Panc1 (cell line): ENCODE measurements around the gene POLR3B. TPM values are rescaled to one million over a fixed set of nuclear protein-coding genes. Genes with fewer than 3 reads are reported as not detected.

Source experiments
- ATAC-seq: fragments of 200-7000 bp; cut with Tn5 transposase; 2 replicates; pipeline ENCODE4 v1.9.1; 2020; ENCODE audit warnings: mild to moderate bottlenecking, moderate library complexity
- BruUV-seq: library from RNA; stranded (reverse); fragments of 400-500 nt; replicated peaks from 2 replicates; lab custom pipeline; 2021; lab: Mats Ljungman, UMichigan
- CTCF ChIA-PET: fragments of 300-600 bp; sonication (Branson Sonifier 250); formaldehyde crosslinking; loops from one replicate; lab custom pipeline; 2022; ENCODE audit warnings: antibody characterized with exemption; lab: Charles Lee
- POLR2A ChIA-PET: fragments of 300-600 bp; sonication (Branson Sonifier 250); formaldehyde crosslinking; loops from one replicate; lab custom pipeline; 2022; ENCODE audit warnings: antibody characterized with exemption; lab: Charles Lee
- DNase-seq: peaks from one replicate; pipeline ENCODE4 v3.0.0-alpha.2; 2010; ENCODE audit warnings: low read depth, low spot score
- H3K27ac ChIP-seq: 2 replicates; pipeline ENCODE4 v1.5.1; 2011; ENCODE audit warnings: mild to moderate bottlenecking, low read length, inconsistent platforms
- H3K27me3 ChIP-seq: fragments of 200-500 bp; sonication (Bioruptor generic); 2 replicates; pipeline ENCODE4 v1.6.0; 2014; ENCODE audit warnings: low read length, inconsistent platforms; ENCODE audit not compliant: control insufficient read depth, insufficient read depth
- H3K36me3 ChIP-seq: fragments of 200-500 bp; sonication (Bioruptor generic); 2 replicates; pipeline ENCODE4 v1.5.1; 2014; ENCODE audit warnings: inconsistent platforms, mild to moderate bottlenecking, low read length, moderate library complexity; ENCODE audit not compliant: control insufficient read depth, insufficient read depth
- H3K4me1 ChIP-seq: 2 replicates; pipeline ENCODE4 v1.5.1; 2011; ENCODE audit warnings: inconsistent platforms, mild to moderate bottlenecking, low read length, moderate library complexity; ENCODE audit not compliant: control insufficient read depth, insufficient read depth
- H3K4me3 ChIP-seq, 2 experiments: 2 replicates each; pipeline ENCODE4 v1.5.1; 2011 to 2012; ENCODE audit warnings: low read depth in 2 of 2, low read length in 2 of 2, mild to moderate bottlenecking in 2 of 2, inconsistent platforms in 1 of 2, moderate library complexity in 1 of 2
- H3K9me3 ChIP-seq: fragments of 200-500 bp; sonication (Bioruptor generic); 2 replicates; pipeline ENCODE4 v1.5.1; 2014; ENCODE audit warnings: low read depth, mild to moderate bottlenecking, inconsistent platforms, low read length, moderate library complexity; ENCODE audit not compliant: control insufficient read depth, insufficient read depth
- POLR2AphosphoS5 ChIP-seq: IDR thresholded peaks from 2 replicates; pipeline ENCODE4 v1.6.1; 2012; ENCODE audit warnings: mild to moderate bottlenecking, low read depth, low read length, moderate library complexity
- SIN3A ChIP-seq: IDR thresholded peaks from 2 replicates; pipeline ENCODE4 v1.6.1; 2012; ENCODE audit warnings: low read depth, mild to moderate bottlenecking, low read length, moderate library complexity, borderline replicate concordance; ENCODE audit not compliant: insufficient read depth
- TCF7L2 ChIP-seq: IDR thresholded peaks from 2 replicates; pipeline ENCODE4 v1.6.1; 2011; ENCODE audit warnings: mild to moderate bottlenecking, low read depth, low read length, inconsistent platforms
- in situ Hi-C: cut with HindIII; loops from 2 replicates; pipeline ENCODE4 v1.10.0; 2016; ENCODE audit warnings: low sequenced_read_pairs, low pct_unique_long_range_greater_than_20kb
- intact Hi-C: fragments of 100-400 bp; cut with micrococcal nuclease; formaldehyde crosslinking; loops from one replicate; pipeline ENCODE4 v1.10.0; 2022; ENCODE audit not compliant: unreplicated experiment
- total RNA-seq: library from RNA; stranded (reverse); gene quantifications from one replicate; pipeline ENCODE4 v1.2.1, GENCODE V29; 2021; ENCODE audit not compliant: unreplicated experiment
- TF ChIP-seq, protein P1 (sequence below): fragments of 450-650 bp; IDR thresholded peaks from 2 replicates; pipeline ENCODE4 v1.5.1; 2017; ENCODE audit warnings: mild to moderate bottlenecking
- TF ChIP-seq, protein P2 (sequence below), 2 experiments: IDR thresholded peaks; 2 replicates each; pipeline ENCODE4 v1.6.1; 2011 to 2012; ENCODE audit warnings: low read depth in 2 of 2, control low read depth in 1 of 2, low read length in 1 of 2, mild to moderate bottlenecking in 1 of 2, moderate library complexity in 1 of 2; ENCODE audit not compliant: insufficient read depth in 1 of 2

The POLR3B gene
- total RNA-seq, 1 experiment from 2014 or later = 8.2 TPM

DNA sequence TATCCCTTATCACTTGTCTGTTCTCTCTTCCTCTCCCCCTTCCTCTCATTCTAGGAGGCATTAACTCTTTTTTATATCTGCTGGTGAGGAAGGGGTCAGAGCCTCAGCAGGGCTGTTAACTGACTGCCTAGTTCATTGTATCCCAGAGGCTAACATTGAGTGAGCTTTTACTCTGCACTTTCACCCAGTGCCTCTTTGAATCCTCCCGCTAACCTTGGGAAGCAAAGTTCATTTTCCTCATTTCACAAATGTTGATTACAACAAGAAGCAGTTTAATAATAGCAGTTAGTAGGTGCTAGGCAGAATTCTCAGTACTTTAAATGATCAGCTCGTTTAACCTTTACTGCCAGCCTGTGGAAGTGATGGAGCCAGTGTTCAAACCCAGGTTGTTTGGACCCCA is 75.5 kb downstream of the POLR3B start:
- intact Hi-C loops (no loop called here), in situ Hi-C loops (no loop called here)
- H3K9me3 ChIP-seq = no peaks in the 10 kb centered on the region

DNA sequence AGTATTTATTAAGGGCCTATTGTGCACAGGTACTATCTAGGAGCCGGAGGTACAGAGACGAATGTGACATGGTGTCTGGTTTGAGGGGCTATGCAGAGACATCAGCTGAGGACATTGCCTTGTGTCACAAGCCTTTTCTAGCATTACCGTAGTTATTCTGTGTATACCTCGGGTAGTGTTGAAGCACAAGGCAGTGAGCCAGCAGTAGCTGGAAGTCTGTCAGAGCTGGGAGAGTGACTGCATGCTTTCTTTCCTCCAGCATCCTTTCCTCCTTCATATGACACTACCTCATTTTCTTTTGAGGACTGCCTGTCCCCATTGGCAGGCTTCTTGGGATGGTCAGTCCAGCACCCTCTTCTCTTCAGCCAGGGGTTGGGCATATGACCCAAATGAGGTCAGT is 77.0 kb downstream of the POLR3B start:
- TF ChIP-seq TCF7L2 (no peak), POLR2AphosphoS5 (no peak), SIN3A (no peak)
- TF ChIP-seq, protein P1, sequence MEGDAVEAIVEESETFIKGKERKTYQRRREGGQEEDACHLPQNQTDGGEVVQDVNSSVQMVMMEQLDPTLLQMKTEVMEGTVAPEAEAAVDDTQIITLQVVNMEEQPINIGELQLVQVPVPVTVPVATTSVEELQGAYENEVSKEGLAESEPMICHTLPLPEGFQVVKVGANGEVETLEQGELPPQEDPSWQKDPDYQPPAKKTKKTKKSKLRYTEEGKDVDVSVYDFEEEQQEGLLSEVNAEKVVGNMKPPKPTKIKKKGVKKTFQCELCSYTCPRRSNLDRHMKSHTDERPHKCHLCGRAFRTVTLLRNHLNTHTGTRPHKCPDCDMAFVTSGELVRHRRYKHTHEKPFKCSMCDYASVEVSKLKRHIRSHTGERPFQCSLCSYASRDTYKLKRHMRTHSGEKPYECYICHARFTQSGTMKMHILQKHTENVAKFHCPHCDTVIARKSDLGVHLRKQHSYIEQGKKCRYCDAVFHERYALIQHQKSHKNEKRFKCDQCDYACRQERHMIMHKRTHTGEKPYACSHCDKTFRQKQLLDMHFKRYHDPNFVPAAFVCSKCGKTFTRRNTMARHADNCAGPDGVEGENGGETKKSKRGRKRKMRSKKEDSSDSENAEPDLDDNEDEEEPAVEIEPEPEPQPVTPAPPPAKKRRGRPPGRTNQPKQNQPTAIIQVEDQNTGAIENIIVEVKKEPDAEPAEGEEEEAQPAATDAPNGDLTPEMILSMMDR = no peak
- TF ChIP-seq, protein P2, sequence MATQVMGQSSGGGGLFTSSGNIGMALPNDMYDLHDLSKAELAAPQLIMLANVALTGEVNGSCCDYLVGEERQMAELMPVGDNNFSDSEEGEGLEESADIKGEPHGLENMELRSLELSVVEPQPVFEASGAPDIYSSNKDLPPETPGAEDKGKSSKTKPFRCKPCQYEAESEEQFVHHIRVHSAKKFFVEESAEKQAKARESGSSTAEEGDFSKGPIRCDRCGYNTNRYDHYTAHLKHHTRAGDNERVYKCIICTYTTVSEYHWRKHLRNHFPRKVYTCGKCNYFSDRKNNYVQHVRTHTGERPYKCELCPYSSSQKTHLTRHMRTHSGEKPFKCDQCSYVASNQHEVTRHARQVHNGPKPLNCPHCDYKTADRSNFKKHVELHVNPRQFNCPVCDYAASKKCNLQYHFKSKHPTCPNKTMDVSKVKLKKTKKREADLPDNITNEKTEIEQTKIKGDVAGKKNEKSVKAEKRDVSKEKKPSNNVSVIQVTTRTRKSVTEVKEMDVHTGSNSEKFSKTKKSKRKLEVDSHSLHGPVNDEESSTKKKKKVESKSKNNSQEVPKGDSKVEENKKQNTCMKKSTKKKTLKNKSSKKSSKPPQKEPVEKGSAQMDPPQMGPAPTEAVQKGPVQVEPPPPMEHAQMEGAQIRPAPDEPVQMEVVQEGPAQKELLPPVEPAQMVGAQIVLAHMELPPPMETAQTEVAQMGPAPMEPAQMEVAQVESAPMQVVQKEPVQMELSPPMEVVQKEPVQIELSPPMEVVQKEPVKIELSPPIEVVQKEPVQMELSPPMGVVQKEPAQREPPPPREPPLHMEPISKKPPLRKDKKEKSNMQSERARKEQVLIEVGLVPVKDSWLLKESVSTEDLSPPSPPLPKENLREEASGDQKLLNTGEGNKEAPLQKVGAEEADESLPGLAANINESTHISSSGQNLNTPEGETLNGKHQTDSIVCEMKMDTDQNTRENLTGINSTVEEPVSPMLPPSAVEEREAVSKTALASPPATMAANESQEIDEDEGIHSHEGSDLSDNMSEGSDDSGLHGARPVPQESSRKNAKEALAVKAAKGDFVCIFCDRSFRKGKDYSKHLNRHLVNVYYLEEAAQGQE (IDR thresholded peaks at IDR 0.05; ENCODE audit: insufficient read depth in 1 of 2, low read depth in 2 of 2, low read length in 1 of 2) = no peak
- ATAC-seq (no peak), DNase-seq (no peak)
- H3K9me3 ChIP-seq = no peaks in the 10 kb centered on the region
- POLR2A ChIA-PET = no interaction called here
- no peaks in the 10 kb centered on the region for H3K4me1 ChIP-seq
- H3K4me3 ChIP-seq = no peak overlapping the region
- intact Hi-C loops = no loop called here
- in situ Hi-C loops = no loop called here
- no peaks in the 10 kb centered on the region for H3K27me3 ChIP-seq
- BruUV-seq = no TSS peak
- no peak overlapping the region for H3K27ac ChIP-seq
- CTCF ChIA-PET = no interaction called here
- no peaks in the 10 kb centered on the region for H3K36me3 ChIP-seq

More for the DNA sequence above, 75.5 kb downstream of the POLR3B start:
- Histone ChIP-seq H3K27ac (no peak overlapping the region), H3K4me3 (no peak overlapping the region), H3K27me3 (no peaks in the 10 kb centered on the region), H3K36me3 (no peaks in the 10 kb centered on the region), H3K4me1 (no peaks in the 10 kb centered on the region)
- POLR2A ChIA-PET = no interaction called here
- no TSS peak for BruUV-seq
- CTCF ChIA-PET = no interaction called here
- DNase-seq (no peak), ATAC-seq (no peak)
- TF ChIP-seq SIN3A (no peak), TCF7L2 (no peak), POLR2AphosphoS5 (no peak)
- TF ChIP-seq, protein P1 = no peak
- TF ChIP-seq, protein P2 (IDR thresholded peaks at IDR 0.05; ENCODE audit: insufficient read depth in 1 of 2, low read depth in 2 of 2, low read length in 1 of 2) = no peak
